Right lobe of liver (tissue), 4 donors: ENCODE measurements around the gene EIF3J.
"Not testable (repeated sequence)": the region's sequence is repeated elsewhere in the genome, so short reads cannot be mapped to it uniquely, and the experiment has no call there.

Experiments
- POLR2A ChIP-seq: fragments of 450-650 bp; IDR thresholded peaks from one replicate; pipeline ENCODE4 v1.6.1; 2017; ENCODE audit warnings: antibody characterized with exemption, mild to moderate bottlenecking
- TF ChIP-seq, protein P1 (sequence below), 4 donors: fragments of 200-600 bp in 3 of 4; fragments of 450-650 bp in 1 of 4; IDR thresholded peaks; one replicate each; pipeline versions ENCODE4 v1.5.1 to v1.8.0; 2016 to 2022; ENCODE audit warnings: antibody characterized with exemption in 4 of 4, mild to moderate bottlenecking in 2 of 4
- donor health status: DM: no; HTN: no; CAD: no.
- donor health status: DM: no; HTN: no; CAD: no.
- donor health status: DM: no; HTN: yes; CAD: no.

DNA sequence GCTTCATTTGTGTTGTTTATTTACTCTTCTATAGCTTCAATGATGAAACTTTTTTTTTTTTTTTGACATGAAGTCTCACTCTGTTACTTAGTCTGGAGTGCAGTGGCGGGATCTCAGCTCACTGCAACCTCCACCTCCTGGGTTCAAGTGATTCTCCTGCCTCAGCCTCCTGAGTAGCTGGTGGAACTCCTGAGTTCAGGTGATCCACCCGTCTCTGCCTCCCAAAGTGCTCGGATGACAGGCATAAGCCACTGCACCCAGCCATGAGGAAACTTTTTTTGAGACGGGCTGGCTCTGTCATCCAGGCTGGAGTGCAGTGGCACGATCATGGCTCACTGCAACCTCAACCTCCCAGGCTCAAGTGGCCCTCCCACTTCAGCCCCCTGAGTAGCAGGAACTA, 4.7 kb upstream of the EIF3J start:
- TF ChIP-seq, protein P1, sequence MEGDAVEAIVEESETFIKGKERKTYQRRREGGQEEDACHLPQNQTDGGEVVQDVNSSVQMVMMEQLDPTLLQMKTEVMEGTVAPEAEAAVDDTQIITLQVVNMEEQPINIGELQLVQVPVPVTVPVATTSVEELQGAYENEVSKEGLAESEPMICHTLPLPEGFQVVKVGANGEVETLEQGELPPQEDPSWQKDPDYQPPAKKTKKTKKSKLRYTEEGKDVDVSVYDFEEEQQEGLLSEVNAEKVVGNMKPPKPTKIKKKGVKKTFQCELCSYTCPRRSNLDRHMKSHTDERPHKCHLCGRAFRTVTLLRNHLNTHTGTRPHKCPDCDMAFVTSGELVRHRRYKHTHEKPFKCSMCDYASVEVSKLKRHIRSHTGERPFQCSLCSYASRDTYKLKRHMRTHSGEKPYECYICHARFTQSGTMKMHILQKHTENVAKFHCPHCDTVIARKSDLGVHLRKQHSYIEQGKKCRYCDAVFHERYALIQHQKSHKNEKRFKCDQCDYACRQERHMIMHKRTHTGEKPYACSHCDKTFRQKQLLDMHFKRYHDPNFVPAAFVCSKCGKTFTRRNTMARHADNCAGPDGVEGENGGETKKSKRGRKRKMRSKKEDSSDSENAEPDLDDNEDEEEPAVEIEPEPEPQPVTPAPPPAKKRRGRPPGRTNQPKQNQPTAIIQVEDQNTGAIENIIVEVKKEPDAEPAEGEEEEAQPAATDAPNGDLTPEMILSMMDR (IDR thresholded peaks at IDR 0.05) = not testable (repeated sequence)
- not testable (repeated sequence) for TF ChIP-seq POLR2A
